HepG2 (cell line): ENCODE data around the gene PLSCR5. TPM values are rescaled to one million over a fixed set of nuclear protein-coding genes. Genes with fewer than 3 reads are reported as not detected.

Source experiments
- DNMT3B ChIP-seq: conservative IDR thresholded peaks from 2 replicates; pipeline ENCODE4 v1.6.1; 2016; ENCODE audit warnings: missing biosample characterization, control low read depth
- GTF2F1 ChIP-seq: fragments of 150-350 bp; IDR thresholded peaks from 2 replicates; pipeline ENCODE4 v1.6.1; 2014; ENCODE audit warnings: low read length
- HMGA1 ChIP-seq: sonication (generic); formaldehyde crosslinking; conservative IDR thresholded peaks from 2 replicates; pipeline ENCODE4 v1.4.0; 2020; ENCODE audit warnings: missing genetic modification reagents
- HNRNPUL1 ChIP-seq: fragments of 200-400 bp; formaldehyde crosslinking; IDR thresholded peaks from 2 replicates; pipeline ENCODE4 v1.6.1; 2017; ENCODE audit warnings: low read depth, mild to moderate bottlenecking, low read length, moderate library complexity
- KAT2B ChIP-seq: fragments of 150-350 bp; IDR thresholded peaks from 2 replicates; pipeline ENCODE4 v1.6.1; 2014; ENCODE audit warnings: low read depth, low read length, borderline replicate concordance
- MYNN ChIP-seq: sonication (generic); formaldehyde crosslinking; IDR thresholded peaks from 2 replicates; pipeline ENCODE4 v1.4.0; 2020; ENCODE audit warnings: mild to moderate bottlenecking, low read depth, missing genetic modification reagents
- RARG ChIP-seq: sonication (generic); formaldehyde crosslinking; IDR thresholded peaks from 2 replicates; pipeline ENCODE4 v1.4.0; 2020; ENCODE audit warnings: low read depth, mild to moderate bottlenecking, missing genetic modification reagents
- SPEN ChIP-seq: sonication (generic); formaldehyde crosslinking; IDR thresholded peaks from 2 replicates; pipeline ENCODE4 v1.5.1; 2020; ENCODE audit warnings: low read depth, mild to moderate bottlenecking, missing genetic modification reagents
- ZFP82 ChIP-seq: sonication (generic); formaldehyde crosslinking; IDR thresholded peaks from 2 replicates; pipeline ENCODE4 v1.5.1; 2020; ENCODE audit warnings: mild to moderate bottlenecking, missing genetic modification reagents, borderline replicate concordance
- ZNF33A ChIP-seq: sonication (generic); formaldehyde crosslinking; IDR thresholded peaks from 2 replicates; pipeline ENCODE4 v1.5.1; 2020; ENCODE audit warnings: missing genetic modification reagents, mild to moderate bottlenecking, moderate library complexity, borderline replicate concordance
- ZNF670 ChIP-seq: sonication (generic); formaldehyde crosslinking; IDR thresholded peaks from 2 replicates; pipeline ENCODE4 v1.8.0; 2022; ENCODE audit warnings: mild to moderate bottlenecking, missing genetic modification reagents, borderline replicate concordance
- polyA plus RNA-seq, 8 experiments: library from polyadenylated mRNA; depleted of rRNA in 3 of 8; stranded (reverse) in 7 of 8; unstranded in 1 of 8; fragments of >200 nt; fragmentation: Illumina TruSeq in 4 of 8; extraction: Trizol in 4 of 8; gene quantifications; 2 replicates each; pipeline versions ENCODE4 v1.2.1 to v1.2.3, GENCODE V29; 2011 to 2016; ENCODE audit warnings: low read depth in 4 of 8, missing spikeins in 1 of 8, mixed read lengths in 1 of 8; ENCODE audit not compliant: insufficient read depth in 1 of 8
- total RNA-seq, 5 experiments: library from RNA; depleted of rRNA; stranded (reverse); fragments of >200 nt; fragmentation: Illumina TruSeq; extraction: Trizol; gene quantifications; 2 replicates each; pipeline ENCODE4 v1.2.3, GENCODE V29; 2016; ENCODE audit warnings: low read depth in 1 of 5
- TF ChIP-seq, protein P1 (sequence below): sonication (generic); formaldehyde crosslinking; IDR thresholded peaks from 2 replicates; pipeline ENCODE4 v1.5.0; 2020; ENCODE audit warnings: mild to moderate bottlenecking, missing genetic modification reagents
- TF ChIP-seq, protein P2 (sequence below): sonication (generic); formaldehyde crosslinking; IDR thresholded peaks from 2 replicates; pipeline ENCODE4 v1.8.0; 2022; ENCODE audit warnings: missing genetic modification reagents, mild to moderate bottlenecking, moderate library complexity, borderline replicate concordance
- TF ChIP-seq, protein P3 (sequence below): sonication (generic); formaldehyde crosslinking; IDR thresholded peaks from 2 replicates; pipeline ENCODE4 v1.5.0; 2020; ENCODE audit warnings: mild to moderate bottlenecking, missing genetic modification reagents, borderline replicate concordance
- TF ChIP-seq, protein P4 (sequence below): sonication (generic); formaldehyde crosslinking; IDR thresholded peaks from 2 replicates; pipeline ENCODE4 v1.5.1; 2020; ENCODE audit warnings: missing genetic modification reagents, mild to moderate bottlenecking, borderline replicate concordance
- TF ChIP-seq, protein P5 (sequence below): sonication (generic); formaldehyde crosslinking; IDR thresholded peaks from 2 replicates; pipeline ENCODE4 v1.8.1; 2023; ENCODE audit warnings: missing genetic modification reagents, inconsistent platforms, borderline replicate concordance

PLSCR5 gene
- total and polyA plus RNA-seq, 2 of the 13 experiments (the other 11 are each of a cell fraction or from before 2014, with no cell fraction given) = 0.50 TPM; not detected in 1

DNA sequence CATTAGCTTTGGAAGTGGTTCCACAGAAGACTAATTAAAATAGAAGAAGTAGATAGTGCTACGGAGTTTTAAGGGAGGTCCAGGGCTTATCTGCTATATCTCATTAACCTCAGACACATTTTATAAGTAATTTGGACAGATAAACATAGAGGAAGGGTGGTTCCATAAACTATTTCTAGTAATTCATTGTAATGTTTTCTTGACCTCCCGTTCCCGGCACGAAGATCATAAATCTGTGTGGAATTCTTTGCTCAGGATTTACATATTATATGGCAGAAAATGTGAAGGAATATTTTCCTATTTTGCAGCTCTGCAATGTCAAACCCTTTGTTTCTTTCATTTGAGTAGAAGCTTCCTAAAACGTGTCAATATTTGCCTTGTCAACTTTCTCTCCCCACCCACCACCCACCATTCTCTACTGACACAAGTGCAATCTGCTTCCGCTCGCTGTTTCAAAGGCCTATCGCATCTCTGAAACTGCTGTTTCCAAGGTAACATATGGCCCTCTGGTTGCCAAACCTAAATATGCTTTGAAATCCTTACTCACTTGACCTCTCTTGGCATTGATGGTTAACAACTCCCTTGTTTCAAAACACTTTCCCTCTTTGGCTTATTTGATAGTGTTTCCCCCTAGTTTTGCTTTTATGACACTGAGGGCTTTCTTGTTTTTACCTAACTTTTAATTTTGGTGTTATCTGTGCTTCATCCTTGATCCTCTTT, 21.4 kb upstream of the PLSCR5 start (continued):
- TF ChIP-seq HNRNPUL1 (no peak), KAT2B (no peak), MYNN (CRISPR knock-in tag) (no peak), ZNF33A (CRISPR knock-in tag) (no peak), ZNF670 (CRISPR knock-in tag) (no peak), SPEN (CRISPR knock-in tag) (no peak), GTF2F1 (no peak), HMGA1 (CRISPR knock-in tag) (no peak), DNMT3B (CRISPR knock-in tag) (0 out of 2 replicates have a peak, but pooled peaks have one; percentile 45), RARG (CRISPR knock-in tag) (no peak), ZFP82 (CRISPR knock-in tag) (no peak)
- TF ChIP-seq, protein P1, sequence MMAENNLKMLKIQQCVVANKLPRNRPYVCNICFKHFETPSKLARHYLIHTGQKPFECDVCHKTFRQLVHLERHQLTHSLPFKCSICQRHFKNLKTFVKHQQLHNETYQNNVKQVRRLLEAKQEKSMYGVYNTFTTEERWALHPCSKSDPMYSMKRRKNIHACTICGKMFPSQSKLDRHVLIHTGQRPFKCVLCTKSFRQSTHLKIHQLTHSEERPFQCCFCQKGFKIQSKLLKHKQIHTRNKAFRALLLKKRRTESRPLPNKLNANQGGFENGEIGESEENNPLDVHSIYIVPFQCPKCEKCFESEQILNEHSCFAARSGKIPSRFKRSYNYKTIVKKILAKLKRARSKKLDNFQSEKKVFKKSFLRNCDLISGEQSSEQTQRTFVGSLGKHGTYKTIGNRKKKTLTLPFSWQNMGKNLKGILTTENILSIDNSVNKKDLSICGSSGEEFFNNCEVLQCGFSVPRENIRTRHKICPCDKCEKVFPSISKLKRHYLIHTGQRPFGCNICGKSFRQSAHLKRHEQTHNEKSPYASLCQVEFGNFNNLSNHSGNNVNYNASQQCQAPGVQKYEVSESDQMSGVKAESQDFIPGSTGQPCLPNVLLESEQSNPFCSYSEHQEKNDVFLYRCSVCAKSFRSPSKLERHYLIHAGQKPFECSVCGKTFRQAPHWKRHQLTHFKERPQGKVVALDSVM = no peak
- TF ChIP-seq, protein P2, sequence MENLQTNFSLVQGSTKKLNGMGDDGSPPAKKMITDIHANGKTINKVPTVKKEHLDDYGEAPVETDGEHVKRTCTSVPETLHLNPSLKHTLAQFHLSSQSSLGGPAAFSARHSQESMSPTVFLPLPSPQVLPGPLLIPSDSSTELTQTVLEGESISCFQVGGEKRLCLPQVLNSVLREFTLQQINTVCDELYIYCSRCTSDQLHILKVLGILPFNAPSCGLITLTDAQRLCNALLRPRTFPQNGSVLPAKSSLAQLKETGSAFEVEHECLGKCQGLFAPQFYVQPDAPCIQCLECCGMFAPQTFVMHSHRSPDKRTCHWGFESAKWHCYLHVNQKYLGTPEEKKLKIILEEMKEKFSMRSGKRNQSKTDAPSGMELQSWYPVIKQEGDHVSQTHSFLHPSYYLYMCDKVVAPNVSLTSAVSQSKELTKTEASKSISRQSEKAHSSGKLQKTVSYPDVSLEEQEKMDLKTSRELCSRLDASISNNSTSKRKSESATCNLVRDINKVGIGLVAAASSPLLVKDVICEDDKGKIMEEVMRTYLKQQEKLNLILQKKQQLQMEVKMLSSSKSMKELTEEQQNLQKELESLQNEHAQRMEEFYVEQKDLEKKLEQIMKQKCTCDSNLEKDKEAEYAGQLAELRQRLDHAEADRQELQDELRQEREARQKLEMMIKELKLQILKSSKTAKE (CRISPR knock-in tag) = peak; percentile 44; the same call in 1 of the 2 replicates
- TF ChIP-seq, protein P3, sequence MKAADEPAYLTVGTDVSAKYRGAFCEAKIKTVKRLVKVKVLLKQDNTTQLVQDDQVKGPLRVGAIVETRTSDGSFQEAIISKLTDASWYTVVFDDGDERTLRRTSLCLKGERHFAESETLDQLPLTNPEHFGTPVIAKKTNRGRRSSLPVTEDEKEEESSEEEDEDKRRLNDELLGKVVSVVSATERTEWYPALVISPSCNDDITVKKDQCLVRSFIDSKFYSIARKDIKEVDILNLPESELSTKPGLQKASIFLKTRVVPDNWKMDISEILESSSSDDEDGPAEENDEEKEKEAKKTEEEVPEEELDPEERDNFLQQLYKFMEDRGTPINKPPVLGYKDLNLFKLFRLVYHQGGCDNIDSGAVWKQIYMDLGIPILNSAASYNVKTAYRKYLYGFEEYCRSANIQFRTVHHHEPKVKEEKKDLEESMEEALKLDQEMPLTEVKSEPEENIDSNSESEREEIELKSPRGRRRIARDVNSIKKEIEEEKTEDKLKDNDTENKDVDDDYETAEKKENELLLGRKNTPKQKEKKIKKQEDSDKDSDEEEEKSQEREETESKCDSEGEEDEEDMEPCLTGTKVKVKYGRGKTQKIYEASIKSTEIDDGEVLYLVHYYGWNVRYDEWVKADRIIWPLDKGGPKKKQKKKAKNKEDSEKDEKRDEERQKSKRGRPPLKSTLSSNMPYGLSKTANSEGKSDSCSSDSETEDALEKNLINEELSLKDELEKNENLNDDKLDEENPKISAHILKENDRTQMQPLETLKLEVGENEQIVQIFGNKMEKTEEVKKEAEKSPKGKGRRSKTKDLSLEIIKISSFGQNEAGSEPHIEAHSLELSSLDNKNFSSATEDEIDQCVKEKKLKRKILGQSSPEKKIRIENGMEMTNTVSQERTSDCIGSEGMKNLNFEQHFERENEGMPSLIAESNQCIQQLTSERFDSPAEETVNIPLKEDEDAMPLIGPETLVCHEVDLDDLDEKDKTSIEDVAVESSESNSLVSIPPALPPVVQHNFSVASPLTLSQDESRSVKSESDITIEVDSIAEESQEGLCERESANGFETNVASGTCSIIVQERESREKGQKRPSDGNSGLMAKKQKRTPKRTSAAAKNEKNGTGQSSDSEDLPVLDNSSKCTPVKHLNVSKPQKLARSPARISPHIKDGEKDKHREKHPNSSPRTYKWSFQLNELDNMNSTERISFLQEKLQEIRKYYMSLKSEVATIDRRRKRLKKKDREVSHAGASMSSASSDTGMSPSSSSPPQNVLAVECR = peak; percentile 44; the same call in 1 of the 2 replicates
- TF ChIP-seq, protein P4, sequence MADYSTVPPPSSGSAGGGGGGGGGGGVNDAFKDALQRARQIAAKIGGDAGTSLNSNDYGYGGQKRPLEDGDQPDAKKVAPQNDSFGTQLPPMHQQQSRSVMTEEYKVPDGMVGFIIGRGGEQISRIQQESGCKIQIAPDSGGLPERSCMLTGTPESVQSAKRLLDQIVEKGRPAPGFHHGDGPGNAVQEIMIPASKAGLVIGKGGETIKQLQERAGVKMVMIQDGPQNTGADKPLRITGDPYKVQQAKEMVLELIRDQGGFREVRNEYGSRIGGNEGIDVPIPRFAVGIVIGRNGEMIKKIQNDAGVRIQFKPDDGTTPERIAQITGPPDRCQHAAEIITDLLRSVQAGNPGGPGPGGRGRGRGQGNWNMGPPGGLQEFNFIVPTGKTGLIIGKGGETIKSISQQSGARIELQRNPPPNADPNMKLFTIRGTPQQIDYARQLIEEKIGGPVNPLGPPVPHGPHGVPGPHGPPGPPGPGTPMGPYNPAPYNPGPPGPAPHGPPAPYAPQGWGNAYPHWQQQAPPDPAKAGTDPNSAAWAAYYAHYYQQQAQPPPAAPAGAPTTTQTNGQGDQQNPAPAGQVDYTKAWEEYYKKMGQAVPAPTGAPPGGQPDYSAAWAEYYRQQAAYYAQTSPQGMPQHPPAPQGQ = no peak
- TF ChIP-seq, protein P5, sequence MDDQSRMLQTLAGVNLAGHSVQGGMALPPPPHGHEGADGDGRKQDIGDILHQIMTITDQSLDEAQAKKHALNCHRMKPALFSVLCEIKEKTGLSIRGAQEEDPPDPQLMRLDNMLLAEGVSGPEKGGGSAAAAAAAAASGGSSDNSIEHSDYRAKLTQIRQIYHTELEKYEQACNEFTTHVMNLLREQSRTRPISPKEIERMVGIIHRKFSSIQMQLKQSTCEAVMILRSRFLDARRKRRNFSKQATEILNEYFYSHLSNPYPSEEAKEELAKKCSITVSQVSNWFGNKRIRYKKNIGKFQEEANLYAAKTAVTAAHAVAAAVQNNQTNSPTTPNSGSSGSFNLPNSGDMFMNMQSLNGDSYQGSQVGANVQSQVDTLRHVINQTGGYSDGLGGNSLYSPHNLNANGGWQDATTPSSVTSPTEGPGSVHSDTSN = no peak
